Measurements from ENCODE around the gene FBXL17. TPM values are rescaled to one million over a fixed set of nuclear protein-coding genes. Genes with fewer than 3 reads are reported as not detected.

FBXL17 gene
- polyA plus RNA-seq, 1 of the 3 experiments (the other 2 are of a cell fraction) = 4.4 TPM

GRCh38 chr5:108145351-108145750 is 236.5 kb downstream of the FBXL17 start:
- peaks cover 7% of the 10 kb centered on the region for H3F3A ChIP-seq (replicated peaks; ENCODE audit: insufficient read depth)
- no peak overlapping the region for H3K4me3 ChIP-seq (ENCODE audit: low read depth in 2 of 2, low read length in 1 of 2)
- ChIA-PET CTCF (interaction anchor here (1.0 kb wide), 1 partner anchor 200 kb away, joined by 3 read pairs; no protein-coding TSS in a partner anchor), POLR2A (no interaction called here)
- DNase-seq = no peak
- no peaks in the 10 kb centered on the region for H4K20me1 ChIP-seq (ENCODE audit: insufficient read depth)
- H3K4me2 ChIP-seq = no peak overlapping the region
- no peaks in the 10 kb centered on the region for H3K9me3 ChIP-seq
- H3K9ac ChIP-seq = no peak overlapping the region
- no peak for TF ChIP-seq USF2 (IDR thresholded peaks at IDR 0.05; ENCODE audit: borderline replicate concordance, low read depth, low read length)
- TF ChIP-seq FOSL2 (IDR thresholded peaks at IDR 0.05; ENCODE audit: borderline replicate concordance, low read depth) = no peak
- TF ChIP-seq GABPA (IDR thresholded peaks at IDR 0.05; ENCODE audit: low read depth) = no peak
- H3K36me3 ChIP-seq (replicated peaks in 1 of 2; ENCODE audit: control insufficient read depth in 1 of 2, insufficient read depth in 2 of 2, low read length in 1 of 2) = no peaks in the 10 kb centered on the region
- no peak overlapping the region for H3K27ac ChIP-seq (ENCODE audit: low read depth in 2 of 2, low read length in 1 of 2)
- H3K79me2 ChIP-seq (ENCODE audit: insufficient read depth) = no peaks in the 10 kb centered on the region
- H2AFZ ChIP-seq (ENCODE audit: low read depth) = no peak overlapping the region
- no peaks in the 10 kb centered on the region for H3K9me2 ChIP-seq
- H3K4me1 ChIP-seq (ENCODE audit: control insufficient read depth in 1 of 2, insufficient read depth in 2 of 2, low read depth in 1 of 2, low read length in 1 of 2) = peaks cover 2 to 3% of the 10 kb centered on the region in 2 experiments; a peak in 1 of 4 replicates
- H3K27me3 ChIP-seq (ENCODE audit: insufficient read depth) = no peaks in the 10 kb centered on the region
- WGBS (ENCODE audit: low lambda C conversion rate) = 89% methylated on average over 1 of the region's 1 CpG

GRCh38 chr5:108144332-108144731 is 237.6 kb downstream of the FBXL17 start:
- no peaks in the 10 kb centered on the region for H3K27me3 ChIP-seq (ENCODE audit: insufficient read depth)
- H3K36me3 ChIP-seq (replicated peaks in 1 of 2; ENCODE audit: control insufficient read depth in 1 of 2, insufficient read depth in 2 of 2, low read length in 1 of 2) = no peaks in the 10 kb centered on the region
- no peak overlapping the region; a peak in 1 of 4 replicates for H3K4me3 ChIP-seq (ENCODE audit: low read depth in 2 of 2, low read length in 1 of 2)
- no peak overlapping the region for H3K4me2 ChIP-seq
- no peak for TF ChIP-seq MAX (IDR thresholded peaks at IDR 0.05; ENCODE audit: low read depth)
- TF ChIP-seq NFIC (IDR thresholded peaks at IDR 0.05; ENCODE audit: borderline replicate concordance) = peak; percentile 26; the same call in 1 of the 2 replicates
- H3K9me2 ChIP-seq = no peaks in the 10 kb centered on the region
- no peaks in the 10 kb centered on the region for H3K79me2 ChIP-seq (ENCODE audit: insufficient read depth)
- DNase-seq = no peak
- H2AFZ ChIP-seq (ENCODE audit: low read depth) = no peak overlapping the region
- ChIA-PET CTCF (interaction anchor here (1.6 kb wide), 1 partner anchor 116 kb away, joined by 6 read pairs; no protein-coding TSS in a partner anchor), POLR2A (no interaction called here)
- H3F3A ChIP-seq (replicated peaks; ENCODE audit: insufficient read depth) = peaks cover 7% of the 10 kb centered on the region
- peaks cover 2 to 3% of the 10 kb centered on the region in 2 experiments; a peak in 1 of 4 replicates for H3K4me1 ChIP-seq (ENCODE audit: control insufficient read depth in 1 of 2, insufficient read depth in 2 of 2, low read depth in 1 of 2, low read length in 1 of 2)
- peak overlapping the region in 1 of 2 experiments; percentile 69; a peak in 3 of 4 replicates for H3K27ac ChIP-seq (ENCODE audit: low read depth in 2 of 2, low read length in 1 of 2)
- H4K20me1 ChIP-seq (ENCODE audit: insufficient read depth) = no peaks in the 10 kb centered on the region
- 55% methylated on average over 4 of the region's 4 CpGs for WGBS (ENCODE audit: low lambda C conversion rate)
- H3K9me3 ChIP-seq = no peaks in the 10 kb centered on the region
- H3K9ac ChIP-seq = no peak overlapping the region

GRCh38 chr5:108143581-108143980 is 238.3 kb downstream of the FBXL17 start:
- Histone ChIP-seq H3F3A (replicated peaks; ENCODE audit: insufficient read depth) (peaks cover 7% of the 10 kb centered on the region), H3K9me2 (no peaks in the 10 kb centered on the region), H3K27me3 (ENCODE audit: insufficient read depth) (no peaks in the 10 kb centered on the region), H3K9me3 (no peaks in the 10 kb centered on the region), H4K20me1 (ENCODE audit: insufficient read depth) (no peaks in the 10 kb centered on the region), H3K9ac (no peak overlapping the region; the same call in 1 of the 2 replicates), H3K27ac (ENCODE audit: low read depth in 2 of 2, low read length in 1 of 2) (peak overlapping the region; percentile 47 to 69; a peak in 3 of 4 replicates), H3K4me1 (ENCODE audit: control insufficient read depth in 1 of 2, insufficient read depth in 2 of 2, low read depth in 1 of 2, low read length in 1 of 2) (peaks cover 2 to 3% of the 10 kb centered on the region in 2 experiments; a peak in 1 of 4 replicates), H3K4me2 (no peak overlapping the region), H3K36me3 (replicated peaks in 1 of 2; ENCODE audit: control insufficient read depth in 1 of 2, insufficient read depth in 2 of 2, low read length in 1 of 2) (no peaks in the 10 kb centered on the region), H2AFZ (ENCODE audit: low read depth) (no peak overlapping the region; the same call in 1 of the 2 replicates), H3K4me3 (ENCODE audit: low read depth in 2 of 2, low read length in 1 of 2) (no peak overlapping the region), H3K79me2 (ENCODE audit: insufficient read depth) (no peaks in the 10 kb centered on the region)
- TF ChIP-seq MAX (IDR thresholded peaks at IDR 0.05; ENCODE audit: low read depth) (no peak), SMC3 (IDR thresholded peaks at IDR 0.05; ENCODE audit: low read depth, low read length) (no peak), FOSL2 (IDR thresholded peaks at IDR 0.05; ENCODE audit: borderline replicate concordance, low read depth) (peak; percentile 14; the same call in 1 of the 2 replicates), RAD21 (IDR thresholded peaks at IDR 0.05; ENCODE audit: low read length) (no peak), JUND (IDR thresholded peaks at IDR 0.05) (0 out of 2 replicates have a peak, but pooled peaks have one; percentile 24), CTCF (IDR thresholded peaks at IDR 0.05) (no peak)
- POLR2A ChIA-PET = no interaction called here
- DNase-seq = no peak
- CTCF ChIA-PET = interaction anchor here (1.6 kb wide), 1 partner anchor 117 kb away, joined by 6 read pairs; no protein-coding TSS in a partner anchor

Measured in SK-N-SH (cell line).